LNCAP (cell line): Measurements from ENCODE around the gene COG4.

Source experiments
- CTCF ChIP-seq: fragments of 450-650 bp; IDR thresholded peaks from 2 replicates; pipeline ENCODE4 v1.5.1; 2017; ENCODE audit warnings: mild to moderate bottlenecking

COG4 gene

GRCh38 chr16:70468776-70469525 is 54.4 kb downstream of the COG4 start:
- no peak for TF ChIP-seq CTCF

- TF ChIP-seq CTCF: no peak
These were observed 55.7 kb downstream of the COG4 start for GRCh38 chr16:70467608-70468007.

- TF ChIP-seq CTCF: no peak
These were observed 56.2 kb downstream of the COG4 start for GRCh38 chr16:70467113-70467512.

- TF ChIP-seq CTCF: no peak
These were observed 56.6 kb downstream of the COG4 start for GRCh38 chr16:70466805-70467076.

DNA sequence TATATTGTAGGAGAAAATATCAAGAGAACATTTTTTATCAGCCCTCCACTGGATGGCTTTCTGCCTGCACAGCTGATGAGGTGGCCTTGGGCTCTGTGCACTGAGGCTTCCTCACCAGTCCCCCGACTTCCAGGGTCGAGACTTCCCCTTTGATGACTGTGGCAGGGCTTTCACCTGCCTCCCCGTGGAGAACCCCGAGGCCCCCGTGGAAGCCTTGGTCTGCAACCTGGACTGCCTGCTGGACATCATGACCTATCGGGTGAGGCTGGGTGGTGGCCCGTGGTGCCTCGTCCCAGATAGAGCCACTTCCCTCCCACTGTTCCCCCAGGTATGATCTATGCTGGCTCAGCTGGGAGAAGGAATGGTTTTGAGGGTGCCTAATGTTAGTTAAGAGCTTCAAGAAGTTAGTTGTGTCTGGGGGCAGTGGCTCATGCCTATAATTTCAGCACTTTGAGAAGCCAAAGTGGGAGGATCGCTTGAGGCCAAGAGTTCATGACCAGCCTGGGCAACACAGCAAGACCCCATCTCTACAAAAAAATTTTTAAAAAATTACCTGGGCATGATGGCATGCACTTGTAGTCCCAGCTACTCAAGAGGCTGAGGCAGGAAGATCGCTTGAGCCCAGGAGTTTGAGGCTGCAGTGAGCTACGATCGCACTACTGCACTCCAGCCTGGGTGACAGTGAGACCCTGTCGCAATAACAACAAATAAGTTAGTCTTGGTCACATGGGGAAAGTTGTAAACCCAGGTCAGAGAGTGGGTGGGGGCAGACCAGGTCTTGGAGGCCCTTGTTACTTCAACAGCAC is 57.2 kb downstream of the COG4 start:
- no peak for TF ChIP-seq CTCF

GRCh38 chr16:70463235-70463634 is 60.1 kb downstream of the COG4 start:
- TF ChIP-seq CTCF: no peak

DNA sequence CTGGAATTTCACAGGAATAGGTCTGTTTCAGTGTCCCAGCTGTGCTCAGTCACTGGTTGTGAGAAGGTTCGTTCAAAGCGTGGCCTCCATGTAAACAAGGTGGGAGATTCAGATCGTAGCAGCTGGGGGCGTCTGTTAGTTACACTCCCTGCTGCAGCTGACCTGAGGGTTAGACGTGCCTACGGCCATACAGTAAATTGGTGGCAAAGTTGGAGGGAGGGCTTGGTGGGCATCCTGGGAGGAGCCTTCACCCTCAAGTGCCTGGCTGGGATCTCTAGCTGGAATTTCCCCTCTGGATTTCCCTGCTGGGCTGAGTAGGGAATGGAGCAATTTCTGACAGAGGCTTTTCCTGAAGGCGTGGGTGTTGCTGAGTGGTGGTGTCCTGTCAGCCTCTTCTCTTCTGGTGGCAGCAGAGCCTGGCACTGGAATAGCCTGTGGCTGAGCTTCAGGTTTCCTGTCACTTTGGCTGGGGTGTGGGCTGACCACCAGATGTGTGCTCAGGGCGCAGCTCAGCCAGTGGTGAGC is 62.6 kb downstream of the COG4 start:
- no peak for TF ChIP-seq CTCF
